ENCODE results near the gene LRRC3C. TPM values are rescaled to one million over a fixed set of nuclear protein-coding genes. Genes with fewer than 3 reads are reported as not detected.
"Not testable (repeated sequence)": the region's sequence is repeated elsewhere in the genome, so short reads cannot be mapped to it uniquely, and the experiment has no call there.

Gene LRRC3C
- total and polyA plus RNA-seq, 7 donors, result 0.07 TPM; not detected in 6

GRCh38 chr17:39894681-39895376, 32.7 kb upstream of the LRRC3C start:
- DNase-seq, result no peak
- Histone ChIP-seq H3K9me3 (no peaks in the 10 kb centered on the region), H3K4me1 (no peaks in the 10 kb centered on the region), H3K36me3 (no peaks in the 10 kb centered on the region), H3K27me3 (peaks cover 0 to 25% (median 0%) of the 10 kb centered on the region in 3 donors), H3K27ac (no peak overlapping the region), H3K4me3 (no peak overlapping the region)
- intact Hi-C loops (cut with DNase I), result no loop called here
- TF ChIP-seq POLR2A (IDR thresholded peaks at IDR 0.05) (no peak), POLR2AphosphoS5 (IDR thresholded peaks at IDR 0.05) (no peak), EP300 (IDR thresholded peaks at IDR 0.05) (no peak)
- TF ChIP-seq, protein P1, sequence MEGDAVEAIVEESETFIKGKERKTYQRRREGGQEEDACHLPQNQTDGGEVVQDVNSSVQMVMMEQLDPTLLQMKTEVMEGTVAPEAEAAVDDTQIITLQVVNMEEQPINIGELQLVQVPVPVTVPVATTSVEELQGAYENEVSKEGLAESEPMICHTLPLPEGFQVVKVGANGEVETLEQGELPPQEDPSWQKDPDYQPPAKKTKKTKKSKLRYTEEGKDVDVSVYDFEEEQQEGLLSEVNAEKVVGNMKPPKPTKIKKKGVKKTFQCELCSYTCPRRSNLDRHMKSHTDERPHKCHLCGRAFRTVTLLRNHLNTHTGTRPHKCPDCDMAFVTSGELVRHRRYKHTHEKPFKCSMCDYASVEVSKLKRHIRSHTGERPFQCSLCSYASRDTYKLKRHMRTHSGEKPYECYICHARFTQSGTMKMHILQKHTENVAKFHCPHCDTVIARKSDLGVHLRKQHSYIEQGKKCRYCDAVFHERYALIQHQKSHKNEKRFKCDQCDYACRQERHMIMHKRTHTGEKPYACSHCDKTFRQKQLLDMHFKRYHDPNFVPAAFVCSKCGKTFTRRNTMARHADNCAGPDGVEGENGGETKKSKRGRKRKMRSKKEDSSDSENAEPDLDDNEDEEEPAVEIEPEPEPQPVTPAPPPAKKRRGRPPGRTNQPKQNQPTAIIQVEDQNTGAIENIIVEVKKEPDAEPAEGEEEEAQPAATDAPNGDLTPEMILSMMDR (IDR thresholded peaks at IDR 0.05), result no peak
- 33 to 37% methylated on average over 3 of the region's 3 CpGs for WGBS, 2 donors

DNA sequence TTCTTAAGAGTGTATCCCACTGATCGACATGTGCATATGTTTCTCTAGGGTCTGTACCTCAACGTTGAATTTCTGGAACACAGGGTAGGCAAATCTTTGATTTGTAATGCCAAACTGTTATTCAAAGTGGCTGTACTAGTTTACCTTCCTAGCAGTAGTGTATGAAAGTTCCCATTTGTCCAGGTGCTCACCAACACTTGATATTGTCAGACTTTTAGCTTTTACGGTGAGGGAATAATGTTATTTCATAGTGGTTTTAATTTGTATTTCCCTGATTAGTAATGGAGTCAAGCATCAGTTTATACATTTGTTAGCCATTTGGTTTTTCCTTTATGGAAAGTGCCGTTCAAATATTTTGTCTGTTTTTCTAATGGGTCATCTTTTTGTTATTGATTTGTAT, 29.4 kb upstream of the LRRC3C start:
- no peak overlapping the region for H3K27ac ChIP-seq
- intact Hi-C loops (cut with DNase I), result no loop called here
- no peaks in the 10 kb centered on the region for H3K27me3 ChIP-seq
- TF ChIP-seq EP300 (IDR thresholded peaks at IDR 0.05), result no peak
- TF ChIP-seq, protein P1 (IDR thresholded peaks at IDR 0.05), result no peak
- TF ChIP-seq POLR2AphosphoS5 (IDR thresholded peaks at IDR 0.05), result no peak
- no peak for TF ChIP-seq POLR2A (IDR thresholded peaks at IDR 0.05)
- WGBS, 2 donors, result 94 to 97% methylated on average over 4 of the region's 4 CpGs
- no peak overlapping the region for H3K4me3 ChIP-seq
- no peaks in the 10 kb centered on the region for H3K4me1 ChIP-seq
- H3K36me3 ChIP-seq, result no peaks in the 10 kb centered on the region
- no peak for DNase-seq
- no peaks in the 10 kb centered on the region for H3K9me3 ChIP-seq

- TF ChIP-seq, protein P1 (IDR thresholded peaks at IDR 0.05), result no peak
- TF ChIP-seq POLR2AphosphoS5 (IDR thresholded peaks at IDR 0.05) (no peak), EP300 (IDR thresholded peaks at IDR 0.05) (no peak), POLR2A (IDR thresholded peaks at IDR 0.05) (no peak)
- H3K27ac ChIP-seq, result no peak overlapping the region
- DNase-seq, result no peak
- no peaks in the 10 kb centered on the region for H3K4me1 ChIP-seq
- no peaks in the 10 kb centered on the region for H3K27me3 ChIP-seq
- intact Hi-C loops (cut with DNase I), result no loop called here
- H3K9me3 ChIP-seq, result no peaks in the 10 kb centered on the region
- H3K4me3 ChIP-seq, result no peak overlapping the region
- peaks cover 0 to 4% (median 0%) of the 10 kb centered on the region in 4 donors for H3K36me3 ChIP-seq
Observed at GRCh38 chr17:39899215-39899614, 28.3 kb upstream of the LRRC3C start.

DNA sequence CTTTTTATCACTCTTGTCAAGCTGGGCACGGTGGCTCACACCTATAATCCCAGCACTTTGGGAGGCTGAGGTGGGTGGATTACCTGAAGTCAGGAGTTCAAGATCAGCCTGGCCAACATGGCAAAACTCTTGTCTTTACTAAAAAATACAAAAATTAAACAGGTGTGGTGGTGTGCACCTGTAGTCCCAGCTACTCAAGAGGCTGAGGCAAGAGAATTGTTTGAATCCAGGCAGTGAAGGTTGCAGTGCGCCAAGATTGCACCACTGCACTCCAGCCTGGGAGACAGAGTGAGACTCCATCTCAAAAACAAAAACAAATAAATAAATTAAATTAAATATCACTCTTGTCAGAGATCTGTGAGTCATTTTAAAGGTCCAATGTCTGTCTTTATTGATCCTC, 25.5 kb upstream of the LRRC3C start:
- H3K4me3 ChIP-seq; H3K4me1 ChIP-seq; H3K27me3 ChIP-seq; H3K9me3 ChIP-seq; H3K27ac ChIP-seq; intact Hi-C loops (cut with DNase I); H3K36me3 ChIP-seq; DNase-seq: not testable (repeated sequence)
- 91 to 97% methylated on average over 2 of the region's 2 CpGs for WGBS, 2 donors

- DNase-seq, result no peak
- Histone ChIP-seq H3K36me3 (peaks cover 0 to 4% (median 0%) of the 10 kb centered on the region in 4 donors), H3K4me1 (no peaks in the 10 kb centered on the region), H3K27me3 (no peaks in the 10 kb centered on the region), H3K9me3 (no peaks in the 10 kb centered on the region), H3K4me3 (no peak overlapping the region), H3K27ac (no peak overlapping the region)
- TF ChIP-seq, protein P1 (IDR thresholded peaks at IDR 0.05), result no peak
- TF ChIP-seq POLR2AphosphoS5 (IDR thresholded peaks at IDR 0.05), result no peak
- no peak for TF ChIP-seq EP300 (IDR thresholded peaks at IDR 0.05)
- no peak for TF ChIP-seq POLR2A (IDR thresholded peaks at IDR 0.05)
- intact Hi-C loops (cut with DNase I), result no loop called here
- whole genome bisulfite sequencing, 2 donors, result 78 to 94% methylated on average over 4 of the region's 4 CpGs
Observed at GRCh38 chr17:39903158-39903884, 24.2 kb upstream of the LRRC3C start.

Data from sigmoid colon (tissue), 7 donors.